Uterus (tissue), 2 donors: ENCODE results near the gene PLEKHJ1.

ENCODE experiments used
- CTCF ChIP-seq, 4 experiments: fragments of 200-600 bp in 2 of 4; fragments of 450-650 bp in 2 of 4; sonication (generic) in 2 of 4; IDR thresholded peaks; one replicate each; pipeline ENCODE4 v1.5.1; 2016 to 2019; ENCODE audit warnings: antibody characterized with exemption in 4 of 4, mild to moderate bottlenecking in 2 of 4, moderate library complexity in 1 of 4
- POLR2A ChIP-seq, 2 donors: fragments of 450-650 bp; IDR thresholded peaks; one replicate each; pipeline ENCODE4 v1.6.1; 2016; ENCODE audit warnings: antibody characterized with exemption in 2 of 2, mild to moderate bottlenecking in 1 of 2, moderate library complexity in 1 of 2

GRCh38 chr19:2270423-2271233, 34.5 kb upstream of the PLEKHJ1 start:
- TF ChIP-seq CTCF (IDR thresholded peaks at IDR 0.05) = no peak
- peak; percentile 79 to 80 for TF ChIP-seq POLR2A (IDR thresholded peaks at IDR 0.05)
